Measurements from ENCODE around the gene TELO2.
A peak's percentile ranks its signal among the peaks of the same experiment; 100 is the strongest.

The TELO2 gene

GRCh38 chr16:1492923-1493745 lies at the start of gene TELO2:
Gene TELO2 (plus strand): TSS chr16:1493360. CDS start chr16:1494282, 922 bp downstream.
- peak; percentile 87 for DNase-seq (ENCODE audit: low spot score)

- no peak for DNase-seq (ENCODE audit: low spot score)
Observed at GRCh38 chr16:1443403-1443973, 49.7 kb upstream of the TELO2 start.

- DNase-seq (ENCODE audit: low spot score), result no peak
Observed at GRCh38 chr16:1443980-1444729, 49.0 kb upstream of the TELO2 start, which contains the start of gene CCDC154. Gene CCDC154 (minus strand): TSS chr16:1444556. CDS start chr16:1444322, 234 bp downstream.

- DNase-seq (ENCODE audit: low spot score), result no peak
Observed at GRCh38 chr16:1444730-1445517, 48.2 kb upstream of the TELO2 start.

GRCh38 chr16:1445518-1446203 lies 47.5 kb upstream of the TELO2 start:
- no peak for DNase-seq (ENCODE audit: low spot score)

GRCh38 chr16:1446296-1447080 lies 46.7 kb upstream of the TELO2 start:
- no peak for DNase-seq (ENCODE audit: low spot score)

GRCh38 chr16:1447965-1448364 lies 45.2 kb upstream of the TELO2 start:
- no peak for DNase-seq (ENCODE audit: low spot score)

- no peak for DNase-seq (ENCODE audit: low spot score)
Observed at GRCh38 chr16:1448536-1449116, 44.5 kb upstream of the TELO2 start.

- DNase-seq (ENCODE audit: low spot score), result no peak
Observed at GRCh38 chr16:1449201-1449788, 43.9 kb upstream of the TELO2 start.

- DNase-seq (ENCODE audit: low spot score), result no peak
Observed at GRCh38 chr16:1450218-1450617, 42.9 kb upstream of the TELO2 start.

GRCh38 chr16:1450841-1451240 lies 42.3 kb upstream of the TELO2 start:
- DNase-seq (ENCODE audit: low spot score), result no peak

- no peak for DNase-seq (ENCODE audit: low spot score)
Observed at GRCh38 chr16:1451702-1452392, 41.3 kb upstream of the TELO2 start.

GRCh38 chr16:1452530-1452929 lies 40.6 kb upstream of the TELO2 start:
- DNase-seq (ENCODE audit: low spot score), result no peak

- no peak for DNase-seq (ENCODE audit: low spot score)
Observed at GRCh38 chr16:1453316-1453715, 39.8 kb upstream of the TELO2 start.

GRCh38 chr16:1454561-1454960 lies 38.6 kb upstream of the TELO2 start:
- no peak for DNase-seq (ENCODE audit: low spot score)

- no peak for DNase-seq (ENCODE audit: low spot score)
Observed at GRCh38 chr16:1455190-1456171, 37.7 kb upstream of the TELO2 start.

GRCh38 chr16:1456951-1457350 lies 36.2 kb upstream of the TELO2 start:
- DNase-seq (ENCODE audit: low spot score), result no peak
